ENCODE results near the gene EI24.
A peak's percentile ranks its signal among the peaks of the same experiment; 100 is the strongest.

The EI24 gene

DNA sequence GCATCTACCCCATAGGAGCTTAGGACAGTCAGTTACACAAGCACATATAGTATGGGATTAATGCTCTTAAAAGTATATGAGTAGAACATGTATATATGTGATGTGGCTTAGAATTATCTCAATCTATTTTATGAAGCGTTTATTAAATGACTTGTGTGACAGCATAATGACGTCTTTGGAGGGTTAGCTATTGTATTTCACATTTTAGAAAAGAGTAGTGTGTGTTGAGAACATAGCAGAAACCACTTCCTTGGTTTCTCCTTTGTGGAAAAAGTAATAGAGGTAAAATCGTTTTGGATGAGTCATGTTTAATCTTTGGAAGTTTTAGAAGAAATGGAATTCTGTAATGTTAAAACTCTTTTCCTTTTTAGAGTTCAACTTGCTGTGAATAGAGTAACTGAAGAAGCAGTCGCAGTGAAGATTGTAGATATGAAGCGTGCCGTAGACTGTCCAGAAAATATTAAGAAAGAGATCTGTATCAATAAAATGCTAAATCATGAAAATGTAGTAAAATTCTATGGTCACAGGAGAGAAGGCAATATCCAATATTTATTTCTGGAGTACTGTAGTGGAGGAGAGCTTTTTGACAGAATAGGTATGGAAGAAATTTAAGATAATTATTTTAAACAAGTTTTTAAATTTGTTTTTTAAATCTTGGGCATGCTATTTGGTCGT is 58.1 kb downstream of the EI24 start:
- TF ChIP-seq ZFX (IDR thresholded peaks at IDR 0.05; ENCODE audit: borderline replicate concordance) = no peak
- TF ChIP-seq, protein P1, sequence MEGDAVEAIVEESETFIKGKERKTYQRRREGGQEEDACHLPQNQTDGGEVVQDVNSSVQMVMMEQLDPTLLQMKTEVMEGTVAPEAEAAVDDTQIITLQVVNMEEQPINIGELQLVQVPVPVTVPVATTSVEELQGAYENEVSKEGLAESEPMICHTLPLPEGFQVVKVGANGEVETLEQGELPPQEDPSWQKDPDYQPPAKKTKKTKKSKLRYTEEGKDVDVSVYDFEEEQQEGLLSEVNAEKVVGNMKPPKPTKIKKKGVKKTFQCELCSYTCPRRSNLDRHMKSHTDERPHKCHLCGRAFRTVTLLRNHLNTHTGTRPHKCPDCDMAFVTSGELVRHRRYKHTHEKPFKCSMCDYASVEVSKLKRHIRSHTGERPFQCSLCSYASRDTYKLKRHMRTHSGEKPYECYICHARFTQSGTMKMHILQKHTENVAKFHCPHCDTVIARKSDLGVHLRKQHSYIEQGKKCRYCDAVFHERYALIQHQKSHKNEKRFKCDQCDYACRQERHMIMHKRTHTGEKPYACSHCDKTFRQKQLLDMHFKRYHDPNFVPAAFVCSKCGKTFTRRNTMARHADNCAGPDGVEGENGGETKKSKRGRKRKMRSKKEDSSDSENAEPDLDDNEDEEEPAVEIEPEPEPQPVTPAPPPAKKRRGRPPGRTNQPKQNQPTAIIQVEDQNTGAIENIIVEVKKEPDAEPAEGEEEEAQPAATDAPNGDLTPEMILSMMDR (IDR thresholded peaks at IDR 0.05) = no peak
- peak overlapping the region; percentile 97 for H3K27ac ChIP-seq

All from 22Rv1 (cell line).